Hepatocyte (in vitro differentiated cells): Measurements from ENCODE around the gene GOLGA1. TPM values are rescaled to one million over a fixed set of nuclear protein-coding genes. Genes with fewer than 3 reads are reported as not detected.
A peak's percentile ranks its signal among the peaks of the same experiment; 100 is the strongest.

Experiments used
- DNase-seq: peaks from one replicate; pipeline ENCODE4 v3.0.0-alpha.2; 2016; ENCODE audit warnings: low spot score
- H2AFZ ChIP-seq: fragments of 200-600 bp; sonication (generic); 2 replicates; pipeline ENCODE4 v1.6.0; 2016; ENCODE audit warnings: antibody characterized with exemption, mild to moderate bottlenecking
- H3K27ac ChIP-seq: fragments of 200-600 bp; sonication (generic); 2 replicates; pipeline ENCODE4 v1.5.1; 2016; ENCODE audit warnings: mild to moderate bottlenecking
- H3K27me3 ChIP-seq: fragments of 200-600 bp; sonication (generic); 2 replicates; pipeline ENCODE4 v1.6.1; 2016
- H3K36me3 ChIP-seq: fragments of 200-600 bp; sonication (generic); replicated peaks from 2 replicates; pipeline ENCODE4 v1.5.1; 2016; ENCODE audit warnings: low read depth; ENCODE audit not compliant: insufficient read depth
- H3K4me1 ChIP-seq: fragments of 200-600 bp; sonication (generic); 2 replicates; pipeline ENCODE4 v1.5.1; 2016; ENCODE audit warnings: mild to moderate bottlenecking, moderate library complexity; ENCODE audit not compliant: insufficient read depth
- H3K4me2 ChIP-seq: fragments of 200-600 bp; sonication (generic); 2 replicates; pipeline ENCODE4 v1.6.0; 2016
- H3K4me3 ChIP-seq: fragments of 200-600 bp; sonication (generic); 2 replicates; pipeline ENCODE4 v1.5.1; 2016; ENCODE audit warnings: mild to moderate bottlenecking
- H3K79me2 ChIP-seq: fragments of 200-600 bp; sonication (generic); 2 replicates; pipeline ENCODE4 v1.6.0; 2017; ENCODE audit warnings: mild to moderate bottlenecking
- H3K9me2 ChIP-seq: fragments of 200-600 bp; sonication (generic); replicated peaks from 2 replicates; pipeline ENCODE4 v1.6.0; 2017; ENCODE audit warnings: mild to moderate bottlenecking; ENCODE audit not compliant: insufficient read depth
- H3K9me3 ChIP-seq: fragments of 200-600 bp; sonication (generic); 2 replicates; pipeline ENCODE4 v1.5.1; 2016; ENCODE audit warnings: low read depth, mild to moderate bottlenecking
- H4K20me1 ChIP-seq: fragments of 200-600 bp; sonication (generic); 2 replicates; pipeline ENCODE4 v1.6.0; 2016; ENCODE audit warnings: mild to moderate bottlenecking; ENCODE audit not compliant: insufficient read depth, poor library complexity, severe bottlenecking
- EZH2 ChIP-seq: fragments of 200-600 bp; sonication (generic); IDR thresholded peaks from 2 replicates; pipeline ENCODE4 v1.6.1; 2016; ENCODE audit warnings: antibody characterized with exemption, mild to moderate bottlenecking, borderline replicate concordance
- EZH2phosphoT487 ChIP-seq: fragments of 200-600 bp; sonication (generic); IDR thresholded peaks from one replicate; pipeline ENCODE4 v1.6.1; 2018; ENCODE audit warnings: antibody characterized with exemption, mild to moderate bottlenecking, low read depth, moderate library complexity; ENCODE audit not compliant: unreplicated experiment, severe bottlenecking
- WGBS: methylation state at CpG from one replicate; pipeline ENCODE4 v1.1.6; 2016; ENCODE audit warnings: low lambda C conversion rate; ENCODE audit errors: missing lambda C conversion rate; 5-methylcytosine and 5-hydroxymethylcytosine counted together
- polyA plus RNA-seq: library from polyadenylated mRNA; unstranded; fragments of >200 nt; fragmentation: Nextera tagmentation; extraction: Ambion mirVana; gene quantifications from 2 replicates; pipeline ENCODE4 v1.2.1, GENCODE V29; 2016
- total RNA-seq: library from RNA; depleted of rRNA; stranded (reverse); fragments of >200 nt; gene quantifications from 2 replicates; pipeline ENCODE4 v1.2.3, GENCODE V29; 2014
- TF ChIP-seq, protein P1 (sequence below): fragments of 200-600 bp; sonication (generic); IDR thresholded peaks from 2 replicates; pipeline ENCODE4 v1.5.1; 2016; ENCODE audit warnings: antibody characterized with exemption, mild to moderate bottlenecking; ENCODE audit not compliant: poor library complexity

Gene GOLGA1
- total and polyA plus RNA-seq, 2 experiments from 2014 or later: 10.1 to 12.9 TPM

GRCh38 chr9:124861342-124862229 lies 79.3 kb downstream of the GOLGA1 start, which contains the start of the genes ARPC5L and RPL35:
Gene ARPC5L (plus strand): TSS chr9:124862130. CDS start chr9:124869291, 7,161 bp downstream.
Gene RPL35 (minus strand): TSS chr9:124861957. CDS start chr9:124861912, 45 bp downstream.
- Histone ChIP-seq H3K79me2 (peaks cover 29% of the 10 kb centered on the region), H3K4me2 (peak within 1 kb of the TSS; percentile 99), H2AFZ (peak within 1 kb of the TSS; percentile 59), H3K36me3 (no peaks in the 10 kb centered on the region), H3K4me3 (peak within 1 kb of the TSS; percentile 90), H3K9me3 (no peaks in the 10 kb centered on the region), H3K4me1 (peaks cover 13% of the 10 kb centered on the region), H3K9me2 (no peaks in the 10 kb centered on the region), H4K20me1 (peaks cover 48% of the 10 kb centered on the region), H3K27me3 (no peaks in the 10 kb centered on the region), H3K27ac (peak within 1 kb of the TSS; percentile 96)
- TF ChIP-seq, protein P1, sequence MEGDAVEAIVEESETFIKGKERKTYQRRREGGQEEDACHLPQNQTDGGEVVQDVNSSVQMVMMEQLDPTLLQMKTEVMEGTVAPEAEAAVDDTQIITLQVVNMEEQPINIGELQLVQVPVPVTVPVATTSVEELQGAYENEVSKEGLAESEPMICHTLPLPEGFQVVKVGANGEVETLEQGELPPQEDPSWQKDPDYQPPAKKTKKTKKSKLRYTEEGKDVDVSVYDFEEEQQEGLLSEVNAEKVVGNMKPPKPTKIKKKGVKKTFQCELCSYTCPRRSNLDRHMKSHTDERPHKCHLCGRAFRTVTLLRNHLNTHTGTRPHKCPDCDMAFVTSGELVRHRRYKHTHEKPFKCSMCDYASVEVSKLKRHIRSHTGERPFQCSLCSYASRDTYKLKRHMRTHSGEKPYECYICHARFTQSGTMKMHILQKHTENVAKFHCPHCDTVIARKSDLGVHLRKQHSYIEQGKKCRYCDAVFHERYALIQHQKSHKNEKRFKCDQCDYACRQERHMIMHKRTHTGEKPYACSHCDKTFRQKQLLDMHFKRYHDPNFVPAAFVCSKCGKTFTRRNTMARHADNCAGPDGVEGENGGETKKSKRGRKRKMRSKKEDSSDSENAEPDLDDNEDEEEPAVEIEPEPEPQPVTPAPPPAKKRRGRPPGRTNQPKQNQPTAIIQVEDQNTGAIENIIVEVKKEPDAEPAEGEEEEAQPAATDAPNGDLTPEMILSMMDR: peak; percentile 40
- TF ChIP-seq EZH2: no peak
- peak; percentile 98 for DNase-seq
- 2% methylated on average over 63 of the region's 92 CpGs for WGBS

DNA sequence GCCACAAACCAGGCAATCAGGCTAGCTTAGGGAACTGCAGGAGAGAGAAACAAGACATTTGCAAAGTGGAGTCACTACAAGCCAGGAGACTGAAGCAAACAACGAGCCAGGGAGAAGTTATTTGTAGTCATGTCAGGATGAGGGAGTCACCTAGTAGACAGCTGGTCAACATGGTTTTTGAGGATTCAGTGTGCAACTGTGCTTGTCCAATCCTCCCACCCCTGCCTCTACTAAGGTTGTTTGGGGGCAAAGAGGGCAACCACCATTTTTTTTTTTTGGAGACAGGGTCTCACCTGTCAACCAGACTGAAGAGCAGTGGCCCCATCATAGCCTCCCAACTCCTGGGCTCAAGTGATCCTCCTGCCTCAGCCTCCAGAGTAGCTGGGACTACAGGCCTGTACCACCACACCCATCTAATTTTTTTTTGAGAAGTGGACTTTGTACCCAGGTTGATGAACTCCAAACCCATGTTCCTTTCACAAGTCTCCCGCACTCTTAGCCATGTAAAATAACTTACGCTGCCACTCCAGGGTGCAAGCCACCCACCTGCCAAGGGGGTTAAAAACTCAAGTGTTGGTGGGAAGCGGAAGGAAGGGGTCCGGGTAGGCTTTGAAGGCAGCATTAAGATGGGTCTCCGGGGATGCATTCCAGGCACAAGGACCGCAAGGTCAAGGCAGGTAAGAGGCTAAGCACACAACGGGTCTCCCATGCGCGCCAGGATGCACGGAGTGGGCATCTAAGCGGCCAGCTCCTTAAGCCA lies 80.1 kb downstream of the GOLGA1 start:
- Histone ChIP-seq H2AFZ (no peak overlapping the region), H3K9me3 (no peaks in the 10 kb centered on the region), H3K4me2 (peak overlapping the region; percentile 99), H3K36me3 (no peaks in the 10 kb centered on the region), H3K4me3 (peak overlapping the region; percentile 90), H3K79me2 (peaks cover 29% of the 10 kb centered on the region), H3K9me2 (no peaks in the 10 kb centered on the region), H3K27me3 (no peaks in the 10 kb centered on the region), H3K4me1 (peaks cover 13% of the 10 kb centered on the region), H4K20me1 (peaks cover 51% of the 10 kb centered on the region), H3K27ac (peak overlapping the region; percentile 96)
- 8% methylated on average over 12 of the region's 12 CpGs for WGBS
- TF ChIP-seq EZH2: no peak
- no peak for TF ChIP-seq EZH2phosphoT487
- TF ChIP-seq, protein P1: no peak
- DNase-seq: no peak

DNA sequence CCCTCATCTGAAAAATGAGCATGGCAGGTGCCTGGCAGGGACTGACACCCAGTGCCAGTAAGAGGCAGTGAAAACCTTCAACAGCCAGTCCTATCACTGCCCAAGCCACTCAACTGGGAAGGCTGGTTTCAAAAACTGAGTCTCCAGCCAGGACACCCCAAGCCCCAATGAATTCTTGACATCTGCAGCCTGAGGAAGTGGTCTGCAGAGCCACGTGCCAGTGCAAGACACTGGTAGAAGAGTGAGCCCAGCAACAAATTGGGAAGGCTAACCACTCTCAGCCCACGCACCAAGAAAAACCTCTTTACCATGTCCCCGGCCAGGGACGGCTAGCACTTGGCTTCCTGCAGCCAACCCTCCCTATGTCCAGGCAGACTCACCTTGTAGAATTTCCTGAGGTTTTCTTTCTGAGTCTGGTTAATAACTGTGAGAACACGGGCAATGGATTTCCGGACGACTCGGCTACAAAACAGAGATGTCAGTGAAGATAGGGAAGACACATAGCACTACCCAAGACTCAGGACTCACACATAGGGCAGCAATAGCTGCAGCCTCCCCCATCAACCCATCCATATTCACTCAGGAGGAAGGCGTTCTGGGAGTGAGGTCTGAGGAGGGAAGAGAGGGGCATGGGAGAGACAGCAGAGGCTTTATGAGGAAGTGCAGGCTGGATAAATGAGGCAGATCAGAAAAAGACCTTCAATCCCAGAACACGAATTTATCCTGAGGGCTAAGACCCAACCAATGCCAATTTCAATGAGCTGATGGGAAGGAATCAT lies 80.9 kb downstream of the GOLGA1 start:
- Histone ChIP-seq H3K4me2 (peak overlapping the region; percentile 99), H3K36me3 (no peaks in the 10 kb centered on the region), H3K27me3 (no peaks in the 10 kb centered on the region), H3K27ac (no peak overlapping the region), H3K4me3 (peak overlapping the region; percentile 90), H4K20me1 (peaks cover 51% of the 10 kb centered on the region), H3K4me1 (peaks cover 13% of the 10 kb centered on the region), H2AFZ (no peak overlapping the region), H3K9me2 (no peaks in the 10 kb centered on the region), H3K79me2 (peaks cover 29% of the 10 kb centered on the region), H3K9me3 (no peaks in the 10 kb centered on the region)
- TF ChIP-seq EZH2phosphoT487 (no peak), EZH2 (no peak)
- TF ChIP-seq, protein P1: no peak
- no peak for DNase-seq
- WGBS: 78% methylated on average over 10 of the region's 10 CpGs
